HG02938 (cell line): ENCODE measurements around the gene FAM237B.

Experiments used
- ATAC-seq: cut with Tn5 transposase; IDR thresholded peaks from one replicate; pipeline ENCODE4 v1.9.1; 2021; ENCODE audit warnings: mild to moderate bottlenecking, moderate library complexity; ENCODE audit not compliant: unreplicated experiment

FAM237B gene

DNA sequence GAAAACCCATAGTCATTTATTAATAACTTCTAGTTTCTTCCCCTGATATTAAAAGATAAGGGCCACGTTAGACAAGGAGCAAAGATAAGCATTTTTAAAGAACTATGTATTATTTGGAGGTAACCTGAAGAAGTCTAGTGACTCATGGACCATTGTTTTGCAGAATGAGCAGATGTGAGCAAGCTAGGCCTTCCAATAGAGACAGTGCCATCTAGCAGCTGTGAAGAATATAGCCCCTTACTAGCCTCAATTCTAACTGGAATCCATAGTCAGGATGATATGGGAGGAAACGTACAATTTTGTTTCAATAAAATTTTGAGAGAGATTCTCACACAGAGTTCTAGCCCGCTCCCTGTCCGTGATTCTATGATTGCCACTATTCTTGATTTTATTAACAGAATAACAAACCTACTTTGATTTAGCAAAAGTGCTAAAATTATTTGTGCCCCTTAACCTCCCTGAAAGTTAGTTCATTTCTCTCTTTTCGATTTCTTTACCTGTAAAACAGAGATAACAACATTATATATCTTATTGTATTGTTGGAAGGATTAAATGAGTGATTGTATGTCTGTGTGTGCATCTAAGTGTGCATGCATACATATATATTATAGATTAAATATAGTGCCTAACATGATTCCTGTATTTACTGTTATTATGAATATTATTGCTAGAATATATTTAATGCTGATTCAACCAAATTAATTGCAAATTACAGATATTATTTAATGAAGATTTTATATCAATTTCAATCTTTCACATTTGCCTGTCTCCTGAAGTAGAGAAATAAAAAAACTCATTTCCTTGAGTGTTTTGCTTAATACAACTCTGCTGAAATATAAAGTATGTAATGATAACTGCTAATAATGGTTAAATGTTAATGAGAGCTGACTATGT, 22.7 kb downstream of the FAM237B start:
- ATAC-seq = peak; percentile 81

DNA sequence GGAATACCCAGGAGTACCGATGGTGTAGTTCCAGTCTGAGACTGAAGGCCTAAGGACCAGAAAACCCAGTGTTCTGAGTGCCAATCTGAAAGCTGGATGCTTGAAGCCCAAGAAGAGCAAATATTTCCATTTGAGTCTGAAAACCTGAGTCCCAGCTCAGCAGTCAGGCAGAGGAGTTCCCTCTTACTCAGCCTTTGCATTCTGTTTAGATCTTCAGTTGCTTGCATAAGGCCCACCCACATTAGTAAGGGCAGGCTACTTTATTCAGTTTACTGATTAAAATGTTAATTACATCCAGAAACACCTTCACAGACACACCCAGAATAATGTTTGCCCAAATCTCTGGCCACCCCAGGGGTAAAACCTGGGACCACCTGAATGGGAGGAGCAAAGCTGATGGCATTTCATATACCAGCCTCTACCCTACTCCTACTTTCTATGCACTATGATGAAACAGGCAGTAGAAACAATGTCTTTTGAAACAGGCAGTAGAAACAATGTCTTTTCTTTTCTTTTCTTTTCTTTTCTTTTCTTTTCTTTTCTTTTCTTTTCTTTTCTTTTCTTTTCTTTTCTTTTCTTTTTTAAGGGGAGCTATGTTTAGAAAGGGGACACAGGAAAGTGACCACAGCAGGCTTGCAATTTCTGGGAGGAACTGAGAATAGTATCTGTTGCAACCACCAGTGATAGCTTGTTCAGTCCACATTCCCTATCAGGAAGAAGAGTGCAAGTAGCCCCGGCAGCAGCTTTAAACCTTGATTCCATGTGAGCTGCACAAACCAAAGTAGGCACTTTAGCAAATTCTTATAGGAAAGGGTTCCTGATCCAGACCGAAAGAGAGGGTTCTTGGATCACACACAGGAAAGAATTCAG, 30.6 kb downstream of the FAM237B start:
- no peak for ATAC-seq

DNA sequence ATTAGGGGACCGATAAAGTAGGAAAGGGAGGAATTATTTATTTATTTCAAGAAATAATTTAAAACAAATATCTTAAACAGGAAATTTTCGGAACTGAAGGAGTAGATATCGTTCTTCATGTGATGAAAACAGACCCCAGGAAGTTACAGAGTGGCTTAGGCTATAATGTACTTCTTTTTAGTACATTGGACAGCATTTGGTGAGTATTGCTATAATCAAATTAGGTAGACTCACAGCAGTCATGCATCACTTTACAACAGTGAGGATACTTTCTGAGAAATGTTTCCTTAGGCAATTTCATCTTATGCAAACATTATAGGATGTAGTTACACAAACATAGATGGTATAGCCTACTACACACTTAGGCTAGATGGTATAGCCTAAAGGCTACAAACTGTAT, 33.0 kb downstream of the FAM237B start:
- no peak for ATAC-seq

DNA sequence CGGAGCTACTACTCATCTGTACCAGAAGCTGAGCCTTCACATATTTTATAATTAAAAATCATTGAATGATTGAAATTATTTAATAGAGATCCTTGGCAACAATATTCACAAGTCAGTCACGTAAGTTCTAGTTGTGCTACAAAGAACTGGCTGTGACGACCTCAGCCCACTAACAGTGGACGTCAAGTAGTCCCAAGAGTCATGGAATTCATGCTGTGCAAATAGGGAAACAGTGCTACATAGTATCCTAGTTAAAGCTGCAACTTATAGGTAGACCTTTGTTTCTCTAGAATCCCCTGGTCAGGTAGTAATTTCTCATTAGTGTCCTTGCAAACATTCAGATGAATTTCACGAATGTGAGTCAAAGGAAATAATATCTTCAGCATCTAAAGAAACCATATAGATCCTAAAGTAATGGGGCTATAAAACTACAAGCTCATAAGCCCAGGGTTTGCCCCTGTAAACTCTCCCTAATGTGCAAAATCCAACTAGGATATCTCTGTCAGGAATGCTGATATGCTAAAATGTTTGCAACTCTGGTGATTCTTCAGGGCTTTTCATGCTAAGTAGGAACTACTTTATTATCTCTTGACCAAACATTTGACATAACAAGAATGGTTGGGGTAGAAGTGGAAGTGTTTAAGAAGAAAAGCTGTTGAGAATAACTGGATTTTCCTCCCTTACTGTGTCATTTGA, 44.9 kb downstream of the FAM237B start:
- no peak for ATAC-seq

DNA sequence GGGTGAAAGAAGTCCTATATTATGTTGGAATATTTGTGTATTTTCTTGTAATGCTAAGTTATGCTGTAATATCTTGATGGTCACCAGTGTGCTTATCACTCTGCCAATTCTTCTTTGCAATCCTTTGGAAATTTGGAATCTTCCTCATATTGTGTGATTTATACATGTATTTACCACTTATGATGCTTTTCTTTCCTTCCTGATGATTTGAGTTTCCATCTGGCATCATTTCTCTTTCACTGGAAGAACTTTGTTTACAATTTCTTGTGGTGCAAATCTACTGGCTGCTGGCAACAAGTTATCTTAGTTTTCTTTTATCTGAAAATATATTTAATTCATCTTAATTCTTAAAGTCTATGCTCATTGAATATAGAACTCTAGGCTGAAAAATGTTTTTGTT, 46.9 kb downstream of the FAM237B start:
- no peak for ATAC-seq

DNA sequence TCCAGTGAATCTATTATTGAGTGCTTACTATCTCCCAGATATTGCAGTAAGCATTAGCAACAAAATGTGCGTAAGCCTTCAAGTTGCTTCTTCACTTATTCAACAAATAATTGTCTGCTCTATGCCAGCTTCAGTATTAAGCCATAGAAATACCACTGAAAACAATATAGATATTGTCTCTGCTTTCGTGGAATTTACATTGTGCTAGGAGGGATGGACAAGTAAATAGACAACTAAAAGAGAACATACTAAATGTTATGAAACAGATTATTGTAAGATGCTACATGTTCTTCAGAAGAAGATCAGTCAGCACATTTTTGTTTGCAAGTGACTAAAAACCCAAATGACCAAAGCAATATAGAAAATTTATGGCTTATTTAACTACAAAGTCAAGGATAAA, 48.9 kb downstream of the FAM237B start:
- ATAC-seq = no peak

DNA sequence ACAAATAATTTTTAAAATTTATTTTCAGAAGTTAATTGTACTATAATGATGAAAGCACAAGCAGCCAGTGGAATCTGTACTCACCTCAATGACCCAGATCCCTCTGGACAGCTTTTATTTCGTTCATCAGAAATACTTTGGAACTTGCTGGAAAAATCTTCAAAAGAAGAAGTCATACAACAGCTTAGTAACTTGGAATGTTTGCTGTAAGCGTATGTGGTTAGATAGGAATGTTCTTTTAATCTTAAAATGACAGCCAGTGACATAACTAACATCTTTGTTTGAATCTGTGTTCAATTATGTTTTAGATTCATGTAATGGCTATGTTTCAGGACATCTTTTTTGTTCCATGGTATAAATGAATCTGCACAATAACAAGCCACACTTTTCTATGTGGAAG, 49.4 kb downstream of the FAM237B start:
- ATAC-seq = no peak

DNA sequence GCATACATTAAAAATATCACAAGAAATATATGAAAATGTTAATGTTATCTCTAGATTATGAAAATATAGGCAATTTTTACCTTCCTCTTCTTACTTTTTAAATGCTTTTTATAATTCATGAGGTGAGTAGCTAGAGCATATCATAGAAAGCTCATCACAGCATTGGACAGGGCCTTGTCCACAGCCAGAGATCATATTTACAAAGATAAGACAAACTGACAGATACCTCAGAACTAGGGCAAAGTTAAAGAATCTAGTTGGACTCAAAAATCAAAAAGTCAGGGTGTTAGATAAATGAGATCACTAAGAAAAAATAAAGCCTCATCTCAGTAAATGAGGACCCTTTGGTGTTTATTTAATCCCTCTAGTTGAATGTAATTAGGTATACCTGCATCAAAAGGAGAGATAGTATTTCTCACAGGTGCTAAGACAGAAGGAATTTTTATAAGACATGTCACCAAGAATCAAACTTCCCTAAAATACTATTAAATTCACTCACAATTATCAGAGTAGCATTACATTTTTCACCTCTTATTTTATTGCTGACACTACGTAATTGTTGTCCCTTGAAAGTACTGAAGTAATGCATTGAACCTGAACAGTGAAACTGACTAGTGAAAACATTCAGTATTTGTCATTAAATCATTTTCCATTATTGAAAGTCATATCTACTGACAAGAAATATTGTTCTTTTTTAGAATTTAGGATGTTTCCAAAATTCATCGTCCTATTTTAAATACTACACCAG, 50.5 kb downstream of the FAM237B start:
- no peak for ATAC-seq

DNA sequence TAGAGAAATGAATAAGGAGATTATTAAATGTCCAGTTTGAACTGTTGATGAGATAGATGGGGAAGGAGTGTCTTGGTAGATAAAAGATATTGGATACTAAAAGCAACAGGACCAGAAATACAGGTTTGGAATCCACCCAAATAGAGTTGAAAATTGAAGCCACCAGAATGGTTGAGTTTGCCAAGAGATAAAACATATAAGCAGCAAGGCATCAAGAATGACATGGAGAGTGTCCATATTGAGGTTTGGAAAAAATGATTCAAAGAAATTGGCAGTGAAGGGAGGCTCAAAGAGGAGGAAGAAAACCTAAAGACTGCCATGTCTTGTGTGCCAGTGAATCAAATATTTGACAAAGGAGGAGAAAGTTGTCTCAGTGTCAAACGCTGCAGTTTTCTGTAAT, 51.9 kb downstream of the FAM237B start:
- no peak for ATAC-seq

DNA sequence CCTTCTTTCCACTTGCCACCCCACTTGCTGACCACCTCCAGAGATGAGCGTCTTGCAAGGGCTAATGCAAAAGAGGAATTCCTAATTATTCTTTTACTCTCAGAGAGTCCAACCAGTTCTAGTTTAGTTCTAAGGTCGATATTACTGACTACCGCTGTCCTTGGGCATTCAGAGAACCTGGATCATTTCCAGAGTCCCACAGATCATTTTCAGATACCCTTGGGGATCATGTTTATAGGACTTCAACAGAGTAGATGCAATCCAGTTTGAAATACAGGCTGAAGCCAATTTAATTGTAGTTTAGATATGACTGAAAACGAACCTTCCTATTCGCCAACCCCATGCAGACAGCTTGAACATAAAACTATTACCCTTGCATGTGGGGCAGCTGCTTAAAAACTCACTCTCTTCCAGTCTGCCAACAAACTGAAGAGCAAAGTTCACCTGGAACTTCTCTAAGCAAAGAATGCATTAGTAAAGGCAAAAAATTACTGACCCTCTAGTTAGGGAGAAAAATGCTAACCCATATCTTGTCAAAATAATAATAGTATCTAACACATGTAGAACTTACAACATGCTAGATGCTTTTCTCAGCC, 53.7 kb downstream of the FAM237B start:
- no peak for ATAC-seq

DNA sequence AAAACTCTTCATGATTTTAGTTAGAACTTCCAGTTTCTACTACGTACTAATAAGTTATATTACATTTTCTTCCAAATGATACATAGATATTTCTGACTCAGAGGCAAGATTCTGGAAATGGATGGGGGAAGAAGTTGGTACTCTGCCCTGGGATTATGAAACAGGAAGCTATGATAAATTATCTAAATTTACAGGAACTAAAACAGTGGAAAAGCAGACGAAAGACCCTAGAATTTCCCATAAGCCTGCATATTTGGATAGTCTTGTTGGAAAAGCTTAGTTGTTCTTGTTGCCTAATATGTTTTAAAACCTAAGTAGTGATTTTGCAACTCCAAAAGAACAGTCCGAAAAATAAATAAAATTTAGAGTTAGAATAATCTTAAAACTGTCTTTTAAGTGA, 54.3 kb downstream of the FAM237B start:
- ATAC-seq = no peak
